PC-9 (cell line): Measurements from ENCODE around the gene ALKBH5. TPM values are rescaled to one million over a fixed set of nuclear protein-coding genes. Genes with fewer than 3 reads are reported as not detected.

Experiments used
- BruUV-seq: library from RNA; stranded (reverse); fragments of 400-500 nt; replicated peaks from 2 replicates; lab custom pipeline; 2021; lab: Mats Ljungman, UMichigan
- CTCF ChIA-PET: fragments of 300-600 bp; sonication (Branson Sonifier 250); formaldehyde crosslinking; loops from one replicate; lab custom pipeline; 2022; ENCODE audit warnings: antibody characterized with exemption; lab: Charles Lee
- POLR2A ChIA-PET: fragments of 300-600 bp; sonication (Branson Sonifier 250); formaldehyde crosslinking; loops from one replicate; lab custom pipeline; 2022; ENCODE audit warnings: antibody characterized with exemption; ENCODE audit not compliant: unreplicated experiment; lab: Charles Lee
- DNase-seq, 2 experiments: peaks; one replicate each; pipeline versions ENCODE4 v3.0.0 to v3.0.0-alpha.2; 2015 to 2022; ENCODE audit warnings: mixed read lengths in 1 of 2
- H2AFZ ChIP-seq: fragments of 200-600 bp; sonication (generic); 2 replicates; pipeline ENCODE4 v1.8.1; 2017; ENCODE audit warnings: antibody characterized with exemption
- H3F3A ChIP-seq: fragments of 200-600 bp; sonication (generic); 2 replicates; pipeline ENCODE4 v1.8.1; 2017; ENCODE audit warnings: antibody characterized with exemption, mild to moderate bottlenecking, low read depth; ENCODE audit not compliant: insufficient read depth
- H3K27ac ChIP-seq: fragments of 200-600 bp; sonication (generic); 2 replicates; pipeline ENCODE4 v1.6.1; 2016; ENCODE audit warnings: mixed run types
- H3K27me3 ChIP-seq: fragments of 200-600 bp; sonication (generic); 2 replicates; pipeline ENCODE4 v1.6.1; 2016; ENCODE audit warnings: low read depth, mixed run types; ENCODE audit not compliant: insufficient read depth
- H3K36me3 ChIP-seq: fragments of 200-600 bp; sonication (generic); 2 replicates; pipeline ENCODE4 v1.6.1; 2016; ENCODE audit warnings: low read depth, mixed run types
- H3K4me1 ChIP-seq: fragments of 200-600 bp; sonication (generic); replicated peaks from 2 replicates; pipeline ENCODE4 v1.6.1; 2016; ENCODE audit warnings: mixed run types; ENCODE audit not compliant: insufficient read depth
- H3K4me2 ChIP-seq: fragments of 200-600 bp; sonication (generic); 2 replicates; pipeline ENCODE4 v1.6.1; 2017; ENCODE audit warnings: mixed run types
- H3K4me3 ChIP-seq: fragments of 200-600 bp; sonication (generic); 2 replicates; pipeline ENCODE4 v1.6.1; 2016; ENCODE audit warnings: mixed run types
- H3K79me2 ChIP-seq: fragments of 200-600 bp; sonication (generic); 2 replicates; pipeline ENCODE4 v1.6.1; 2017; ENCODE audit warnings: low read depth, mixed run types
- H3K9me2 ChIP-seq: fragments of 200-600 bp; sonication (generic); 2 replicates; pipeline ENCODE4 v1.8.1; 2017; ENCODE audit warnings: mild to moderate bottlenecking; ENCODE audit not compliant: insufficient read depth
- H3K9me3 ChIP-seq: fragments of 200-600 bp; sonication (generic); 2 replicates; pipeline ENCODE4 v1.8.1; 2016; ENCODE audit warnings: low read depth; ENCODE audit not compliant: insufficient read depth
- H4K20me1 ChIP-seq: fragments of 200-600 bp; sonication (generic); 2 replicates; pipeline ENCODE4 v1.8.1; 2017; ENCODE audit not compliant: insufficient read depth
- EZH2 ChIP-seq: fragments of 200-600 bp; sonication (generic); IDR thresholded peaks from 2 replicates; pipeline ENCODE4 v1.8.0; 2017; ENCODE audit warnings: antibody characterized with exemption, low read depth
- intact Hi-C: fragments of 100-400 bp; cut with micrococcal nuclease; formaldehyde crosslinking; loops from one replicate; pipeline ENCODE4 v1.10.0; 2022; ENCODE audit not compliant: unreplicated experiment
- total RNA-seq: library from RNA; stranded (reverse); gene quantifications from 2 replicates; pipeline ENCODE4 v1.2.3, GENCODE V29; 2021
- TF ChIP-seq, protein P1 (sequence below): fragments of 200-600 bp; sonication (generic); conservative IDR thresholded peaks from 2 replicates; pipeline ENCODE4 v1.6.1; 2017; ENCODE audit warnings: mixed run types, antibody characterized with exemption, mild to moderate bottlenecking, moderate library complexity

Gene ALKBH5
- total RNA-seq, 1 experiment from 2014 or later: 117 TPM

DNA sequence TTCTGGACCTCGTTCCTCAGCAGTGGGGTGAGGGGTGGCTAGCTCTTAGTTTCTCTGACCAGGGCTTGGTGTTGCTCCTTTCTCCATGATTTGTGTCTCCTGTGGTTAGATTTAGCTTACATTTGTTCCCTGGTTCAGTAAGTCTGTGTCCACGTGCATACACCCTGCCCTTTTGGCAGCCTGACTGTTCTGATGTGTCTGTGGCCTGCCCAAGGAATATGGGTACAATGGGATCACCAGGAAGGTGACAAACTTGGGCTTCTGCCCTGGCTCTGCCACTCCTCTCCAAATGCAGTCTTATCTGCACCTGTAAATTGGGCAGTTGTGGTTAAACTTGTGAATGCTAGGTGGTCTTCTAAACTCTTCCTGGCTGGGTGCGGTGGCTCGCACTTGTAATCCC is 17.5 kb downstream of the ALKBH5 start:
- H4K20me1 ChIP-seq: peaks cover 67% of the 10 kb centered on the region
- TF ChIP-seq, protein P1, sequence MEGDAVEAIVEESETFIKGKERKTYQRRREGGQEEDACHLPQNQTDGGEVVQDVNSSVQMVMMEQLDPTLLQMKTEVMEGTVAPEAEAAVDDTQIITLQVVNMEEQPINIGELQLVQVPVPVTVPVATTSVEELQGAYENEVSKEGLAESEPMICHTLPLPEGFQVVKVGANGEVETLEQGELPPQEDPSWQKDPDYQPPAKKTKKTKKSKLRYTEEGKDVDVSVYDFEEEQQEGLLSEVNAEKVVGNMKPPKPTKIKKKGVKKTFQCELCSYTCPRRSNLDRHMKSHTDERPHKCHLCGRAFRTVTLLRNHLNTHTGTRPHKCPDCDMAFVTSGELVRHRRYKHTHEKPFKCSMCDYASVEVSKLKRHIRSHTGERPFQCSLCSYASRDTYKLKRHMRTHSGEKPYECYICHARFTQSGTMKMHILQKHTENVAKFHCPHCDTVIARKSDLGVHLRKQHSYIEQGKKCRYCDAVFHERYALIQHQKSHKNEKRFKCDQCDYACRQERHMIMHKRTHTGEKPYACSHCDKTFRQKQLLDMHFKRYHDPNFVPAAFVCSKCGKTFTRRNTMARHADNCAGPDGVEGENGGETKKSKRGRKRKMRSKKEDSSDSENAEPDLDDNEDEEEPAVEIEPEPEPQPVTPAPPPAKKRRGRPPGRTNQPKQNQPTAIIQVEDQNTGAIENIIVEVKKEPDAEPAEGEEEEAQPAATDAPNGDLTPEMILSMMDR: no peak
- no peak for TF ChIP-seq EZH2
- no peak overlapping the region for H3K4me3 ChIP-seq
- H3K4me1 ChIP-seq: peaks cover 16% of the 10 kb centered on the region
- peaks cover 12% of the 10 kb centered on the region for H3F3A ChIP-seq
- CTCF ChIA-PET: no interaction called here
- no peak overlapping the region for H3K4me2 ChIP-seq
- H3K9me3 ChIP-seq: no peaks in the 10 kb centered on the region
- H3K36me3 ChIP-seq: peaks cover 13% of the 10 kb centered on the region
- intact Hi-C loops: no loop called here
- H3K79me2 ChIP-seq: peaks cover 51% of the 10 kb centered on the region
- POLR2A ChIA-PET: no interaction called here
- no peak overlapping the region for H2AFZ ChIP-seq
- no peaks in the 10 kb centered on the region for H3K27me3 ChIP-seq
- no peak overlapping the region for H3K27ac ChIP-seq
- no TSS peak for BruUV-seq
- no peaks in the 10 kb centered on the region for H3K9me2 ChIP-seq
- DNase-seq: no peak

GRCh38 chr17:18203308-18203707 is 19.7 kb downstream of the ALKBH5 start:
- no peaks in the 10 kb centered on the region for H3K9me2 ChIP-seq
- ChIA-PET POLR2A (interaction anchor here (0.5 kb wide), 1 partner anchor 231 kb away, joined by 9 read pairs; the partner anchor contains the start of genes DRC3 and TOM1L2), CTCF (interaction anchor here (0.6 kb wide), 1 partner anchor 562 kb away, joined by 7 read pairs; no protein-coding TSS in a partner anchor)
- peak; percentile 63 to 67 for DNase-seq
- H3K4me2 ChIP-seq: peak overlapping the region; percentile 2; the same call in 1 of the 2 replicates
- peaks cover 16% of the 10 kb centered on the region for H3K4me1 ChIP-seq
- H3K79me2 ChIP-seq: peaks cover 43% of the 10 kb centered on the region
- peaks cover 66% of the 10 kb centered on the region for H4K20me1 ChIP-seq
- no peaks in the 10 kb centered on the region for H3K9me3 ChIP-seq
- no peak for TF ChIP-seq EZH2
- TF ChIP-seq, protein P1: no peak
- H3K4me3 ChIP-seq: no peak overlapping the region
- H3K27ac ChIP-seq: 0 out of 2 replicates have a peak overlapping the region, but pooled peaks have one; percentile 43
- no TSS peak for BruUV-seq
- no peak overlapping the region for H2AFZ ChIP-seq
- peaks cover 20% of the 10 kb centered on the region for H3F3A ChIP-seq
- H3K27me3 ChIP-seq: no peaks in the 10 kb centered on the region
- intact Hi-C loops: no loop called here
- H3K36me3 ChIP-seq: peaks cover 16% of the 10 kb centered on the region

GRCh38 chr17:18205861-18206260 is 22.2 kb downstream of the ALKBH5 start:
- no peaks in the 10 kb centered on the region for H3K9me2 ChIP-seq
- POLR2A ChIA-PET: no interaction called here
- DNase-seq: no peak
- H2AFZ ChIP-seq: no peak overlapping the region
- H3F3A ChIP-seq: peaks cover 24% of the 10 kb centered on the region
- peaks cover 50% of the 10 kb centered on the region for H4K20me1 ChIP-seq
- H3K4me3 ChIP-seq: no peak overlapping the region
- H3K79me2 ChIP-seq: peaks cover 21% of the 10 kb centered on the region
- H3K9me3 ChIP-seq: no peaks in the 10 kb centered on the region
- no peak overlapping the region for H3K27ac ChIP-seq
- CTCF ChIA-PET: no interaction called here
- no peak for TF ChIP-seq EZH2
- TF ChIP-seq, protein P1: no peak
- H3K4me2 ChIP-seq: no peak overlapping the region
- BruUV-seq: no TSS peak
- peaks cover 16% of the 10 kb centered on the region for H3K4me1 ChIP-seq
- peaks cover 16% of the 10 kb centered on the region for H3K36me3 ChIP-seq
- no peaks in the 10 kb centered on the region for H3K27me3 ChIP-seq
- intact Hi-C loops: no loop called here
